NOMO-1 (cell line): Measurements from ENCODE around the gene CAMTA1.

Source experiments
- DNase-seq, 2 experiments: peaks; one replicate each; lab custom pipeline; 2025; ENCODE audit not compliant: unreplicated experiment in 2 of 2; lab: John Stamatoyannopoulos, UW

The CAMTA1 gene

GRCh38 chr1:7511381-7511780, 726.1 kb downstream of the CAMTA1 start:
- no peak for DNase-seq

GRCh38 chr1:7513081-7513480, 727.8 kb downstream of the CAMTA1 start:
- no peak for DNase-seq

GRCh38 chr1:7515175-7515574, 729.9 kb downstream of the CAMTA1 start:
- no peak for DNase-seq

GRCh38 chr1:7515904-7516303, 730.6 kb downstream of the CAMTA1 start:
- DNase-seq = no peak

- DNase-seq = no peak
Observed at GRCh38 chr1:7516341-7516740, 731.1 kb downstream of the CAMTA1 start.

- DNase-seq = no peak
Observed at GRCh38 chr1:7516929-7517328, 731.7 kb downstream of the CAMTA1 start.

- DNase-seq = no peak
Observed at GRCh38 chr1:7517611-7518330, 732.5 kb downstream of the CAMTA1 start.

GRCh38 chr1:7518411-7518810, 733.2 kb downstream of the CAMTA1 start:
- no peak for DNase-seq

GRCh38 chr1:7519181-7519860, 734.1 kb downstream of the CAMTA1 start:
- DNase-seq = no peak

GRCh38 chr1:7519861-7520395, 734.7 kb downstream of the CAMTA1 start:
- no peak for DNase-seq

- no peak for DNase-seq
Observed at GRCh38 chr1:7520496-7520895, 735.2 kb downstream of the CAMTA1 start.

- no peak for DNase-seq
Observed at GRCh38 chr1:7524341-7525337, 739.4 kb downstream of the CAMTA1 start.

GRCh38 chr1:7525338-7526063, 740.2 kb downstream of the CAMTA1 start:
- no peak for DNase-seq

- no peak for DNase-seq
Observed at GRCh38 chr1:7526196-7526866, 741.1 kb downstream of the CAMTA1 start.

- DNase-seq = no peak
Observed at GRCh38 chr1:7526867-7527732, 741.8 kb downstream of the CAMTA1 start.

GRCh38 chr1:7527733-7528045, 742.4 kb downstream of the CAMTA1 start:
- no peak for DNase-seq

- no peak for DNase-seq
Observed at GRCh38 chr1:7528386-7529198, 743.3 kb downstream of the CAMTA1 start.

- DNase-seq = no peak
Observed at GRCh38 chr1:7529917-7530316, 744.7 kb downstream of the CAMTA1 start.
